Ishikawa (cell line): ENCODE results near the gene GDE1.

Experiments
- CEBPB ChIP-seq: IDR thresholded peaks from 2 replicates; pipeline ENCODE4 v1.6.1; 2012
- CREB1 ChIP-seq: IDR thresholded peaks from 2 replicates; pipeline ENCODE4 v1.6.1; 2012; ENCODE audit warnings: low read depth
- FOXM1 ChIP-seq: IDR thresholded peaks from 2 replicates; pipeline ENCODE4 v1.6.1; 2012; ENCODE audit warnings: low read depth, borderline replicate concordance
- RAD21 ChIP-seq: IDR thresholded peaks from 2 replicates; pipeline ENCODE4 v1.6.1; 2012; ENCODE audit warnings: low read depth
- TAF1 ChIP-seq: IDR thresholded peaks from 2 replicates; pipeline ENCODE4 v1.6.1; 2012; ENCODE audit warnings: low read depth, mild to moderate bottlenecking
- TCF12 ChIP-seq: IDR thresholded peaks from 2 replicates; pipeline ENCODE4 v1.6.1; 2012; ENCODE audit warnings: low read depth
- TEAD4 ChIP-seq: IDR thresholded peaks from 2 replicates; pipeline ENCODE4 v1.6.1; 2012
- ZBTB7A ChIP-seq: IDR thresholded peaks from 2 replicates; pipeline ENCODE4 v1.6.1; 2012; ENCODE audit warnings: low read depth
- TF ChIP-seq, protein P1 (sequence below): IDR thresholded peaks from 2 replicates; pipeline ENCODE4 v1.6.1; 2012; ENCODE audit warnings: low read depth, mild to moderate bottlenecking

DNA sequence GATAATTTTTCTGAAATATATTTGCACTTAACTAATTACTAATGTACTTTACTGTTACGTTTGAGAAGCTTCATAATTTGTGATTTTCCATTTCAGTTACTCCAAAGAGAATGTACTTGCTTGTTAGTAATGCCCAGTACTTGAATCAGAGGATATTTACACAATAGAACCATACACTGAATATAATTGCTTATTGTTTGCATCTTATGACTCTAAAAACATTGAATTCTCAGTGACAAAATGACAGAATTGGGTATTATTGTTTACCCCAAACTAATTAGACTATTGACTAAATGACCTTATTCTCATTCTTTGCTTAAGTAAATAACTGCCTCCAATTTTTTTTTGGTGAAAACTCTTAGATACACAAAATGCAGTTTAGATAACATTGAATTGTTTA is 10.7 kb upstream of the GDE1 start:
- TF ChIP-seq, protein P1, sequence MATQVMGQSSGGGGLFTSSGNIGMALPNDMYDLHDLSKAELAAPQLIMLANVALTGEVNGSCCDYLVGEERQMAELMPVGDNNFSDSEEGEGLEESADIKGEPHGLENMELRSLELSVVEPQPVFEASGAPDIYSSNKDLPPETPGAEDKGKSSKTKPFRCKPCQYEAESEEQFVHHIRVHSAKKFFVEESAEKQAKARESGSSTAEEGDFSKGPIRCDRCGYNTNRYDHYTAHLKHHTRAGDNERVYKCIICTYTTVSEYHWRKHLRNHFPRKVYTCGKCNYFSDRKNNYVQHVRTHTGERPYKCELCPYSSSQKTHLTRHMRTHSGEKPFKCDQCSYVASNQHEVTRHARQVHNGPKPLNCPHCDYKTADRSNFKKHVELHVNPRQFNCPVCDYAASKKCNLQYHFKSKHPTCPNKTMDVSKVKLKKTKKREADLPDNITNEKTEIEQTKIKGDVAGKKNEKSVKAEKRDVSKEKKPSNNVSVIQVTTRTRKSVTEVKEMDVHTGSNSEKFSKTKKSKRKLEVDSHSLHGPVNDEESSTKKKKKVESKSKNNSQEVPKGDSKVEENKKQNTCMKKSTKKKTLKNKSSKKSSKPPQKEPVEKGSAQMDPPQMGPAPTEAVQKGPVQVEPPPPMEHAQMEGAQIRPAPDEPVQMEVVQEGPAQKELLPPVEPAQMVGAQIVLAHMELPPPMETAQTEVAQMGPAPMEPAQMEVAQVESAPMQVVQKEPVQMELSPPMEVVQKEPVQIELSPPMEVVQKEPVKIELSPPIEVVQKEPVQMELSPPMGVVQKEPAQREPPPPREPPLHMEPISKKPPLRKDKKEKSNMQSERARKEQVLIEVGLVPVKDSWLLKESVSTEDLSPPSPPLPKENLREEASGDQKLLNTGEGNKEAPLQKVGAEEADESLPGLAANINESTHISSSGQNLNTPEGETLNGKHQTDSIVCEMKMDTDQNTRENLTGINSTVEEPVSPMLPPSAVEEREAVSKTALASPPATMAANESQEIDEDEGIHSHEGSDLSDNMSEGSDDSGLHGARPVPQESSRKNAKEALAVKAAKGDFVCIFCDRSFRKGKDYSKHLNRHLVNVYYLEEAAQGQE: no peak
- no peak for TF ChIP-seq CEBPB
- TF ChIP-seq FOXM1: no peak
- no peak for TF ChIP-seq TEAD4
- no peak for TF ChIP-seq TAF1
- no peak for TF ChIP-seq CREB1
- no peak for TF ChIP-seq RAD21
- TF ChIP-seq TCF12: no peak
- TF ChIP-seq ZBTB7A: no peak
